Astrocyte of the spinal cord (primary cell): ENCODE measurements around the gene WWOX.
"Not testable (repeated sequence)": the region's sequence is repeated elsewhere in the genome, so short reads cannot be mapped to it uniquely, and the experiment has no call there.

Source experiments
- DNase-seq: peaks from one replicate; pipeline ENCODE4 v3.0.0; 2011; ENCODE audit warnings: low read depth, low spot score
- H3K4me3 ChIP-seq: 2 replicates; pipeline ENCODE4 v1.5.1; 2011; ENCODE audit warnings: low read depth, mild to moderate bottlenecking, low read length, moderate library complexity
- CTCF ChIP-seq: IDR thresholded peaks from 2 replicates; pipeline ENCODE4 v1.5.1; 2012; ENCODE audit warnings: low read depth, mild to moderate bottlenecking, low read length, inconsistent platforms
- in situ Hi-C: cut with HindIII; loops from 2 replicates; pipeline ENCODE4 v1.10.0; 2017; ENCODE audit warnings: low sequenced_read_pairs

Gene WWOX

GRCh38 chr16:78099271-78100111 is at the start of gene WWOX:
TSS of gene WWOX (plus strand) at chr16:78099654.
- TF ChIP-seq CTCF: no peak
- H3K4me3 ChIP-seq: peak within 1 kb of the TSS; percentile 89
- peak; percentile 99 for DNase-seq
- in situ Hi-C loops: no loop called here

DNA sequence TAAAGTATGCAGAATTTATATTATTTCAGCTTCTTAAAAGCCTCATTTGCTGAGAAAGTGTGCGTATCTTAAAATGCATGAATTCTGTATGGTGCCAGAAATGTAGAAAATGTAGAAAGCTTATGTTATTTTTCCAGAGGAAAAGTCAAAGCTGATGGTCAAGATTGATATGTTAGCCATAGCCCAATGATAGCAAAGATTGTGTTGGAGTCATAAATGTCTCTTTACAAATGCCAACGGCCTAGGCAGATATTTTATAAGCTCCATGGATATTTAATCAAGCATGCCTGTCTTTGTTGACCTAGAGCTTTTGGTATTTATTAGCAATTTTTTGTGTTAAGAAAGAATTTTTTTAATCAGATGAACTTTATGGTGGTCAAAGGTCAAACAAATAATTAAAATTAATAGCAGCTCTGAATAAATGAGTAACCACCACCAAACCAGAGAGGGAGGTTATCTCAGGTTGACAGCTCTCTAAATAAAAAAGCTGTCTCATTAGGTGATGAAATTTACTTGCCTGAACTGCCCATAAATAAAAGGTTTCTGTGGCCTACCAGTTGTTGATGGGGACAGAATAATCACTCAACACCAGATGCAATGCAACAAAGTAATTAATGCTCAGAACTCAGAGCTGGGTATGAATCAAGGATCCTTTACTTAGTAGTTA is 48.6 kb upstream of the WWOX start:
- no peak for DNase-seq
- TF ChIP-seq CTCF: no peak
- in situ Hi-C loops: no loop called here
- H3K4me3 ChIP-seq: no peak overlapping the region

DNA sequence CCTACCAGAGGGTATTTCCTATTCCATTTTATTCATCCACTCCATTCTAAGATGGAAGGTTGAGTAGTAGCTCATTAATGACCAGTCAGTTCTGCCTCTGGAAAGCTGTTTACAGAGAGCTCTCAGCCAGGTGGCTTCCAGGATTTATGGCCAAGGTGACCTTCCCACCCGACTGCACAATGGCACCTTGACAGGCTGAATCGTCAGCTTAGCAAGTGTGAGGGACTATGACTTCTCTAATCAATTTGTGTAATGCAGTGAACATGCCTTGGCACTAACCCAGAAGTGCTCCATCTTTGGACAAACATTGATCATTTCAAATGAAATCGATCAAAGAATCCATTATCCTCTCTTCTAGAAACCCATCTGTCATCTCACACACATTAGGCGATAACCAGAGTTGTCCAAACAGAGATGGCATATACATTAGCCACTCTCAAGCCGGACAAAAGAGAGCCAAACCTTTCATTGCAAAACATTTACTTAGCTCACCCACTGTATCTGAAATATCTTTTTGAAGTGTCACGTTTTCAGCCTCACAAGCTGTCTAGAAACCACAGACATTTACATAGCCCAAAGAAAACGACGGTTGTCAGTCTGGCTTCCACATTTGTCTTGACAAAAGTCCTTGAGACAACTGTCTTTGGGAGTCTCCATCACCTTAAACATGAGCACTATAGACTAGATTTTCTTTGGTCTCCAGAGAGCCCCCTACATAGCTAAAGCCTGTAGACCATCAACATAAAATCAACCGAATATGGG is 41.5 kb upstream of the WWOX start:
- TF ChIP-seq CTCF: no peak
- in situ Hi-C loops: no loop called here
- no peak for DNase-seq
- H3K4me3 ChIP-seq: no peak overlapping the region

- in situ Hi-C loops: not testable (repeated sequence)
Measured at GRCh38 chr16:78059806-78060205, 39.6 kb upstream of the WWOX start.

DNA sequence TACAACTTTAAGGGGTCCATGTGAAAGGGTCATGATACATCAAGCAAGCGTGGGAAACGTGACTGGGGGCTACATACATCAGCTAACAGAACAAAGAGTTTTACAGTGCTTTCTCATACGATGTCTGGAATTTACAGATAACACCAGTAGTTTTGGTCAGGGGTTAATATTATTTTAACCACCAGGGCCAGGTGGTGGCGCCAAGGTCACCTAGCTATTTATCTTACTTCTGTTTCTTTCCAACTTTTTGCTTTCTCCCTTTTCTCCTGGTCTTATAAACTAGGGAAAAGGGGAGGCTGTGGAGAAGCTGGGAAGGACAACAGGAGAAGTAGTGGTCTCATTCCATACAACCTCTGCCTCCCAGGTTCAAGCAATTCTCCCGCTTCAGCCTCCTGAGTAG is 39.2 kb upstream of the WWOX start:
- no peak overlapping the region for H3K4me3 ChIP-seq
- DNase-seq: no peak
- in situ Hi-C loops: no loop called here
- no peak for TF ChIP-seq CTCF

More at GRCh38 chr16:78059806-78060205, 39.6 kb upstream of the WWOX start:
- not testable (repeated sequence) for DNase-seq, H3K4me3 ChIP-seq

GRCh38 chr16:78060809-78061208 is 38.6 kb upstream of the WWOX start:
- no peak for TF ChIP-seq CTCF
- H3K4me3 ChIP-seq: no peak overlapping the region
- no peak for DNase-seq
- in situ Hi-C loops: no loop called here
